GF-D8 (cell line): Measurements from ENCODE around the gene DOC2B.
"Not testable (repeated sequence)": the region's sequence is repeated elsewhere in the genome, so short reads cannot be mapped to it uniquely, and the experiment has no call there.

Experiments used
- DNase-seq: peaks from one replicate; lab custom pipeline; 2025; lab: John Stamatoyannopoulos, UW

DOC2B gene

DNA sequence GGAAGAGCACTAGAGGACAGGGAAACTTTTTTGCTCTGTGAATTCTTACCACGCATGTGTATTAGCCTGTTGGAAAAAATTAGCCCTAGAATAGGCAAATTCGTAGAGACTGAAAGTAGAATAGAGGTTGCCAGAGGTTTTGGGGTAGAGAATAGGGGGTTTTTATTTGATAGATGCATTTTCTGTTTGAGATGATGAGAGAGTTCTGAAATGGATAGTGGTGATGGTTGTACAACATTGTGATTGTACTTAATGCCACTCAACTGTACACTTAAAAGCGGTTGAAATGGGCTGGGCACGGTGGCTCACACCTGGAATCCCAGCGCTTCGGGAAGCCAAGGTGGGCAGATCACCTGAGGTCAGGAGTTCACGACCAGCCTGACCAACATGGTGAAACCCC, 8.0 kb upstream of the DOC2B start:
- DNase-seq, result no peak

DNA sequence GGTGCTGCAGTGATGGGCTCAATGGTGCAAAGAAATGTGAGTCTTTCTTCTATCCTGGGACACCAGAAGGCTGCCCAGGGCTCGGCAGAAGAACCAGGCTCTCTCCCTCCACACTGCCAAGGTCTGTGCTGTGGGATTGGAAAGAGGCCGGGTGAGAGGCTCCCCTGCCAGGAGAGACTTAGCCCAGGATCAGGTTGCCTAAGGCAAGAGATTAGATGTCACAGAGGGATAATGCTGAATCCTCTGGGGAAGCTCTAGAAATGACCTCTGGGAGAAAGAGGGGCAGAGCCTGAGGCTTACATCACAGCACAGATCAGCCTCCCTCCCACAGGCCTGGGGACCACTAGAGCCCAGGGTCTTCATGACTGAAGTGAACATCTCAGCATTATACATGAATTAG, 5.7 kb upstream of the DOC2B start:
- DNase-seq, result no peak

DNA sequence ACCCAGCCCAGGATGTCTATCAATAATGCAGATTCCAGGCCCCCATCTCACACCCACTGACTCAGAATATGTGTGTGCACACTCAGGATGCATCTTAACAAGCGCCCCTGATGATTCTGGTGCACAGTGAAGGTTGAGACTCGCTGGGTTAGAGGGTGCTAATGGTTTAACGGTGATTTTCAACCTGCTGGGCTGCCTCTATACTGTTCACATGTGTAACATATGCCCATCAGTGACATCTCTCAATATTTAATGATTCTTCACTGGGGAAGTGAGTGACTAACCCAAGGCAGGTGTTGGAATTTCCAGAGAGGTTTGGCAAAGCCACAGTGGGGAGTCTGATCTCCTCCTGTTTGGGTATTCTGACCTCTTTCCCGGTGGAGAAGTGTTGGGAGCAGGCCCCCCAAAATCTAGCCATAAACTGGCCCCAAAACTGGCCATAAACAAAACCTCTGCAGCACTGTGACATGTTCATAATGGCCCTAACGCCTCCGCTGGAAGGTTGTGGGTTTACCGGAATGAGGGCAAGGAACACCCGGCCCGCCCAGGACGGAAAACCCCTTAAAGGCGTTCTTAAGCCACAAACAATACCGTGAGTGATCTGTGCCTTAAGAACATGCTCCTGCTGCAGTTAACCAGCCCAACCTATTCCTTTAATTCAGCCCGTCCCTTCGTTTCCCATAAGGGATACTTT, 4.1 kb upstream of the DOC2B start:
- no peak for DNase-seq

DNA sequence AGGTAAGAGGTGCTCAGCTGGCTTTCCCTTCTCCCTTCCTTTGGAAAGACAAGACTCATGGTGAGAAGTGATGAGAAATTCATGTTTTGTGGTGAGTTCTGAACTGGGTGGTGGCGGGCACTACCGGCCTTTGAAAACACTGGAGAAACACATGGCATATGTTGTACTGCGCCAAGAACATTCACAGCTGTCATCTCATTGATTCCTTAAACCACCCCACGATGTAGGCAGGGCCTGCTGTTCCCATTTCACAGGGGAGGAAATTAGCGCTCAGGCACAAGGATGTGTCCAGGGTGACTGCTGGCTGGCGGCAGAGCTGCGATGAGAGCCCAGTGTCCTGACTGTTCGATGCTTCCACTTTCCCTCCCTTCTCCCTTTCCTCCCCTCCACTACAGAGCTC, 1.6 kb upstream of the DOC2B start:
- DNase-seq, result no peak

DNA sequence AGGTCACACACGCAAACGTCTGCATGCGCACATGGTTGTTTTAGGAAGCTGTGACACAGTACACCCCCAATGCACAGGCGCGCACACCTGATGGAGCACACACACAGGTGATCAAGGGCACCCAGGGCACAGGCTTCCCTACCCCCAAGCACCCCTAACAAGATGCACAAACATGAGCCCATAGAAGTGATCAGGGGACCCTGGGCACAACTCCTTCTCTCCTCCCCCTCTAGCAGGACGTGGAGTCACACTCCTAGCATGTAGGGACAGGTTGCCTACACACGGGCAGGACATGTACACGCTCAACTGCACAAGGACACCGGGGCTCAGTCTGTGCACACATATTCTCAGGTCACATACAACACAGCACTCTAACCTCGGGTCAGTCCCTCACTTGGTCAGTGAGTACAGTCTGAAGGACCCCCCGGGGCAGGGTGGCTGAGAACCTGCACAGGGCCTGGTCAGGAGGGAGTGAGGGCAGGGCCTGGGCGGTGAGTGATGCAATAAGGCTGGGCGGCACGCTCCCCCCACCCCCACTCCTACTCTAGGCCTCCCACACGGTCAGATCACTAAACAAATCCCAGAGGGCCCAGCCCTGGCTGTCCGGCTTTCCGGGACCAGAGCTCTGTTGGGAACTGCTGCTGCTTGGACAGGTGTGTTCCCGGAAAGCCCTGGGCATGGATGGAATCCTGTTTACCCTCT, 751 bp upstream of the DOC2B start:
- no peak for DNase-seq

DNA sequence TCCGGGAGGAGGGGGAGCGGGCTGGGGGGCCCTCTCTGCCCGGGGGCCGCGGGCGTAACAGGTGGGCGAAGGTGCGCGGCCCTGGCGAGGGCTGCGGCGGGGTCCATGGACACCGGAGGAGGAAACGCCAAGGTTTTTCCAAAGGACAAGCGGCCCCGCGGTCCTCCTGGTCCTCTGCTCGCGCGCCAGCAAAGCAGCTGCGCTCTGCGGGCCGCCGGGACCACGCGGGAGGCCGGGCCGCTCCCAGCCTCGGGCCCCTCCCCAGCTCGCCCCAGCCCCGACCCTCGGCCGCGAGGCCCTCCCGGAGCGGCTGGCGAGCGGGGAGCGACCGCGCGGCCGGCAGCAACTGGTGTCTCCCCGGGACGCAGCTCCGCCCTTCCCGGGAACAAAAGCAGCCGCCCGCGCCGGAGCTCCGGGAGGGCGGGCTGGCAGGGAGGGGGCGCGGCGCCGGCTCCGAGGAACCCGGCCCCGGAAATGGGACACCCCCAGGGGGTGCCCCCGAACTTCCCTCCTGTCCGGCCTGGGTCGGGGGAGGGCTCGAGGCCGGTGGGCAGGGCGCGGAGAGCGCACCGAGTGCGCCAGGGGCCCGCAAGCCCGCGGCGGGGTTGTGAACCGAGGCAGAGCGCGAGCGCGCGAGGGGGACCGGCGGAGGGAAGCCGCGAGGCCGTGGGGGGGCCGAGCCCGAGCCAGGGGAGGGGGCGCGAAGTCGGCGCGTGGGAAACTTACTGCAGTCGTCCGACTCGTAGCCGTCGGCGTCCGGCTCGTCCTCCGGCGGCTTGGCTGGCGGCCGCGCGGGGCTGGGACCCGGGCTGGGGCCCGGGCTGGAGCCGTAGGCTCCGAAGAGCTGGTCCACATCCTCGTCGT, 837 bp downstream of the DOC2B start:
- DNase-seq, result no peak

DNA sequence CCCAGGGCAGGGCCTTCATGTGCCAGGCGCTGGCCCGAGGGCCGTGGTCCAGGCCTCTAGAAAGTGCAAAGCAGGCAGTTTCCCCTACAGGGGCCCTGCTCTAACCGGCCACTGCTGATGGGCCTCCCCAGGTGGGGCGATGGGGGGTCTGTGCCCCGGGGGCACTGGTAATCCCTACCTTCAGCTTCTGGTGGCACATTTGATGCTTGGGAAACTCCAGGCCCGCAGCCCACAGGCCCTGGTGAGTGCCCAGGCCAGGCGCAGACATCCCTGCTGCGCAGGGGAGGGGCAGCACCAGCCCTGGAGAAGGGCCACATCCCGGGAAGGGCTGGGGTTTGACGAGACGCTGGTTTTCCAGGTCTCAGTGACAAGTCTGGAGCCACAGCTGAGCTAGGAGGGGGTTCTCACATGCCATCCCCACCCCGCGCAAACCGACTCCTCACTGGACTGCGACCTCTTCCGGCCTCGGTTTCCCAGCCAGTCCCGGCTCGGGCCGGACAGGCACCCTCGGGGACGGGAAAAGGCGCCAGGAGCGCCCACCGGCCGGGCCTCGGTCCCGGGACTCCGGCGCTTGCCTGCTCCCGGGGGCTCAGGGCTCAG, 1.6 kb downstream of the DOC2B start:
- DNase-seq, result no peak

DNA sequence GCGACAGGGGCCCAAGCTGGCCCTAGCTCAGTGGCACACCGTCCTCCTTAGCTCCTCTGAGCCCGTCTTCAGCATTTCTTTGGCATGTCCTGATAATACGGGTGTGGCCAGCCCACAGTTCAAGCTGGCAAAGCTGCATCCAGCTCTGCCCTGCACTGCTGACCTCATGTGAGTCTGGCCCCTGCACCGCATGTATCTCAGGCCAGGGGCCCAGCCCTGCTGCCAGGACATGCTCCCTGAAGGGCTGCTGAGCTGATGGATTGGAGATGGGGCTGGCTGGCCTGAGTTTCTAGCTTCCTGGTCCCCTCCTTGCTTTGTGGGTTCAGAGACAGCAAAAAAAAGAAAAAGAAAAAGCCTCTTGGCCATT, 2.4 kb downstream of the DOC2B start:
- no peak for DNase-seq

DNA sequence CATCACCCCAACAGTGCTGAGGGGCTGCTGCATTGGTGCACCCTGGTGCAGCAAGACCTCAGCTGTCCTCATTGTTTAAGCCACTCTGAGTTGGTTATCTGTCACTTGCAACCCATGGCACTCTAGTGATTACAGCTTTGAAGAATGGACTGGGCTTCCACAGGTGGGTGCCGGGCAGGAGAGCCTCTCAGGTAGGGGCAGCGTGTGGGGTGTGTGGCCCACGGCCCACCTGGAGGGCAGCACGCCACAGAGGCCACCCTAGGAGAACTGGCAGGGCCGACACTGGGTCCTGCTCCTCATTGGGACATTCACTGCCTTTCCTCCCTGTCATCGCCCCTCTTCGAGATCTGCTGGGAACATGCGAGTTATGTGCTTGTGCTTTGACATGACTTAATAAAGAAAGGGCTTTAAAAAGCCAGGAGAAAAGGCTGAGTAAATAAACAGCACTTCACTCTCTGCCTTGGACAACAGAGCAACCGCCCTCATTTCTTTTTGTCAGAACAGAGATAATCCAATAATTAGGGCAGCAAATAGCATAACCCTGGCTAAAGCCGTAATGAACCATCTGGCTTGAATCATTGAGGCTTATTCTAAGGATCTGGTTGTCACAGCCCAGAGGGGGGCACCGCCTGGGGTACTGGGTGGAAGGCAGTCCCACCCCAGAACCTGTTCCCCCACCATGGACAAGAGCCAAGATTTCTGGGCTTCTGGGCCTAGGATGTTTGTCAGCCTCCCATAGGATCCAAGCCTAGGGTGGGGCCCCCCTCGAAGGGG, 3.0 kb downstream of the DOC2B start:
- DNase-seq, result no peak

DNA sequence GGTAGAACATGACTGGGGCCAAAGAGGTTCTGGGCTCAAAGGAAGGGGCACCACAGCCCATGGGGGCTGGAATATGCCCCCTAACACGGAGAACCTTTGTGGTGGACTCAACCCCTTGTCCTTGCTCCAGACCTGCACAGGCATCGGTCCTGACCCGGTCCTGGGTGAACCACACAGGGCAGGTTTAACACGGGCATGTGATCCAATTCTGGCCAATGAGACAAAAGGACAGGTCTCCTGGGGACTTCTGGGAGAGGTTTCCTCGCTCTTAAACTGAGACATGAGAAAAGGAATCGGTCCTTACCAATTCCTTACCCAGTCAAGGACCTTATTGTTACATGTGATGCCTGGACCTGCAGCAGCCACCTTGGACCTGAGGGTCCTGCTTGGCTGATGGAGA, 3.7 kb downstream of the DOC2B start:
- no peak for DNase-seq

DNA sequence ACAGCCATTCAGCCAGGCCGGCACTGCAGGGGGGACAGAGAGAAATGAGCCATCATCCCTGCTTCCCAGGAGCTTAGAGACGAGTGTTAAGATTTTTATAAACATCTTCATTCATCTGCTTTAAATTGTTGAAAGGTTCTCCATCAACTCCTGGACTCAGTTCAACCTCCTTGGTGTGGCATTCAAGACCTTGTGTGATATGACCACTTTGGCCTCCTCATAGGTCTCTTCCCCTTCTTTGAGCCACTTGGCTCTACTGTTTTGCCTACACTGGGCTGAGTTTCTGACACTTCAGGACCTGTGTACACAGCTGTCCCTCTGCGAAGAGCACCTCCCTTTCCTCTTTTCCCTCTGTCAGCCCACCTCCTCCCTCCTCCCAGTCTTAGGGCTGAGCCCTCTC, 4.3 kb downstream of the DOC2B start:
- no peak for DNase-seq

DNA sequence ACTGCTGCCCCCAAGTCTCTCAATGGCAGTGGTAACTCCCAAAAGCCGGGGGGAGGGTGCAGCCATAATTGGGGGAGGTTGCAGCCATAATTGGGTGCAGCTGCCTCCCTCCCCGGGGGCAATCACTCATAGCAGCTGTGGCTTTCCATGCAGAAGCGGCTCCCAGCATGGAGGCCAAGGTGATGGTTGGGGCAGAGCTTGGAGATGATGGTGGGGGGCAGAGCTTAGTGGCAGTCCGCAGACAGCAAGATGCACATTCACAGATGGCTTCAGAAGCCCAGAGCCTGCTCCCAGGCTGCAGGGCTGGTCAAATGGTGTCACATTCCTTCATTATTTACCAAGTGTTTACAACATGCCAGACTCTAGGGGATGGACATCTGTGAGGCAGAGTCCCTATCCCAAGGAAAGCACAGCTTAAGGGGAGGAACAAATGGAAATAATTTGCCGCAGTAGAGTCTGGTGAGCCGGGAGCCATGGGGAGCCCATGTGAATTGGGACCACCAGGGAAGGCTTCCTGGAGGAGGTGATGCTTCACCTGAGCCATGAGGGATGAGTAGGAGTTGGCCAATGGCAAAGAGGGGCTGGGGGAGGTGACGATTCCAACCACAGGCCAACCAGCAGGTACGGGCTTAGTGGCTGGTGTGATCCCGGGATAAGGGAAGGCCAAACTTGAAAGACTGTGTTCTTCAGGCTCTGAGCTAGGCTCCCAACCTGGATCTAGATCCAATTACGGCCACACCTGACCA, 8.1 kb downstream of the DOC2B start:
- DNase-seq, result no peak

DNA sequence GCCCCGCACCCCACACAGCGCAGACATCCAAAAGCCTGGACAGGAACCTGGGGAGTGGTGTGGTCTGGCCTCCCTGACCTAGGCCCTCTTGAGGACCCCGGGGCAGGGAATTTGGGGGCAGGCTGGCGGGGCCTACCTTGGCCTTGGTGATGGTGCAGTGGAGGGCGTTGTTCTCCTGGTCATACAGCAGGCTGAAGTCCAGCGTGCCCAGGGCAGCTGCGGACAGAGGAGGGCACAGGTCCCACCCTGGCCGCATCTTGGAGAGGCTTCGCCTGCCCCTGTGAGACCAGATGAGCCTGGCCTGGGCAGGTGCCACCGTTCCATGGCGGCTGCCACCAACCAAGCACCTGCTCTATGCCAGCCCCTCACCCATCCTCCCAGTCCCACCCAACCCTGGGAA, 9.0 kb downstream of the DOC2B start:
- DNase-seq, result no peak

DNA sequence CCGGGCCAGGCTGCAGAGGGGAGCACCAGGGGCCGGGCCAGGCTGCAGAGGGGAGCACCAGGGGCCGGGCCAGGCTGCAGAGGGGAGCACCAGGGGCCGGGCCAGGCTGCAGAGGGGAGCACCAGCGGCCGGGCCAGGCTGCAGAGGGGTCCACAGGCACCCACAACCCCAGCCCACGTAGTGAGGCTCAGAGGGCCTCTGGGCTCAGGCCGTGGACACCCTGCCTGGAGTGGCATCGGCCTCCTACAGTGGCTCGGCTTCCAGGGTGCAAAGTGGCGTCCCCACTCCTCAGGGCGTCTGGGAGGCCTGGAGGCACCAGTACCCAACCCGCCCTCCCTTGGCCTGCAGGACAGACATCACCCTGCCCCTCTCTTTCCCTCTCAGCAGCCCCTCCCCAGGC, 9.6 kb downstream of the DOC2B start:
- DNase-seq, result no peak

DNA sequence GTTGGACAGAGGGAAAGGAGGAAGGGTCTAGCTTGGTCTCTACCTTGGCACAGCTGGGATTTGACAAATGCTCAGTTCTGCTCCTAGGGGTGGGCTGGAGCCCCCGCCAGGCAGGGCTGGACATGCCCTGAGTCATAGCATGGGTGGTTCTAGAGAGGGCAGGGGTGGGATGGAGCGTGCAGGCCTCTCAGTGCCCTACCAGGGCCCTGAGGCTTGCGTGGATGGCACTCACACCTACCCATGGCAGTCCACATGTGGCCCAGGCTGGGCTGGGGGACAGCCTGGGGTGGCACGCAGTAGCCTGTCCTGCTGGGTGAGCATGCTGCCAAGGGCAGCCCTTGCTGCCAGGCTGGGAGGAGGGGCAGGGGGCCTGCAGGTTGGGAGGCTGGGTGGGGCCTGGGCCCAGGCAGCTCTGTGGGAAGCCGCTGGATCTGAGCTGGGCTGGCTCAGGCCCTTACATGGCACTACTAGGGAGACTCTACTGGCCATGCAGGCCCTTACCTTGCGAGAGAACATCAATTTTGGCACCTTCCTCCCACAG, 11.2 kb downstream of the DOC2B start:
- no peak for DNase-seq

DNA sequence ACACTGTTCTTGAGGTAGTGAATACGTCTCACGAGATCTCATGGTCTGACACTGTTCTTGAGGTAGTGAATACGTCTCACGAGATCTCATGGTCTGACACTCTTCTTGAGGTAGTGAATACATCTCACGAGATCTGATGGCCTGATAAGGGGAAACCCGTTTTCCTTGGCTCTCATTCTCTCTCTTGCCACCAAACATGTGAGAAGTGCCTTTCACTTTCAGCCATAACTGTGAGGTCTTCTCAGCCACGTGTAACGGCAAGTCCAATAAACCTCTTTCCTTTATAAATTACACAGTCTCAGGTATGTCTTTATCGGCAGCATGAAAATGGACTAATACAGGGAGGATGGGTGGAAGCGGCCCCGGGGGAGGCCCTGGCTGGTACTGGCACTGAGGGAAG, 12.8 kb downstream of the DOC2B start:
- not testable (repeated sequence) for DNase-seq

DNA sequence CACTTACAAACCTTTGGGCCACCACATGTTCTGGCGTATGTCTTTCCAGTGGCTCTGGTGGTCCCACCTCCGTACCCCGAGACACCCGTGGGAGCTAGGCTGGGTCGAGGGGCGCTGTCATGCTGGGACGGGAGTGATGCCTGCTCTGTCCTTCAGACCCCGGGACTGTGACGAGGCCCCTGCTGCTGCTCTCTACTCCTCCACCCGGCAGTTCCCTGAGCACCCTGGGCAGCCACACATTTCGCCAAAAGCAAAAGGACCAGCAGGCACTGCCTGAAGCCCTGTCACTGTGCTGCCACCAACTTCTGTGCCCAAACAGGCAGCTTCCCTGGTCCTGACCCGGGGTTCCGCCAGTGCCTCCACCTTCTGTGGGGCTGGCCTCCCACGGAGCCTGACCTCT, 15.5 kb downstream of the DOC2B start:
- no peak for DNase-seq

DNA sequence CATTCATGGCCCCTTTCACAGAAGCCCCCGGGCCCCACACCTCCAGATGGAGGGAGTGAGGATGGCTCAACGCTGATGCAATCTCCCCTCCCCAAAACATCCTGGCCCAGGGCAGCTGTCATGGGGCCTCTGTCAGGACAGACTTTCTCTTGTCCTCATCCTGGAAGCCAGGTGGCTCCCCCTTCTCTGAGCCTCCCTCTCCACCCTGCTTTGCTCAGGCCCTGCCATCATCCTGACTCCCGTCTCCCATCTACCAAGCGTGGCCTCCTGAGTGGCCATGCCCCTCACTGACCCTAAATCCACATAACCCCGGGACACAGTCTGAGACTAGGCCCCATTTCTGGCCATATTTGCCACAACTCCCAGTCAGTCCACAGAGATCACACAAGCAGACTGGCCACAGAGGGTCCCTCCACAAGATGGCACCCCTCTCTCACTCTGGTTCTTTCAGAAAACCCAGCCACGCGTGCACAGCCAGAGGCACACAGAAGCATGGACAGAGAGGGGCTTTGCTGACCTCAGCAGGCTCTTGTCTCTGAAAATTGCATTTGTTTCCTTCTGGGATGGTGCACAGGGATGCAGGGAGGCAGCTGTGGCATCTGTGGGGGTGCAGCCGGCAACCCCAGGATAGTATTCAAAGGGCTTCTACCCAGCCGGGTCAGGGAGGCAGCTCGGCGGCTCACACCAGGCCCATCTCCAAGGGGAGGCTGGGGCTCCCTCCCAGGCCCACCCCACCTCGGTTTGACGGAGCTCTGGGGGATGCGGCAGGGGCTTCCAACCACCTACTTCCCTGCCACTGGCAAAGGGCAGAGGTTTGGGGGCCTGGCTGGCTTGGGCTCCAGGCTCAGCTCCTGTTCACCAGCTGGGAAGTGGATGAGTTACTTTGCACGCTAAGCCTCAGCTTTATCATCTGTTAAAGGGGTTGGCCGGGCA, 16.9 kb downstream of the DOC2B start:
- DNase-seq, result no peak

DNA sequence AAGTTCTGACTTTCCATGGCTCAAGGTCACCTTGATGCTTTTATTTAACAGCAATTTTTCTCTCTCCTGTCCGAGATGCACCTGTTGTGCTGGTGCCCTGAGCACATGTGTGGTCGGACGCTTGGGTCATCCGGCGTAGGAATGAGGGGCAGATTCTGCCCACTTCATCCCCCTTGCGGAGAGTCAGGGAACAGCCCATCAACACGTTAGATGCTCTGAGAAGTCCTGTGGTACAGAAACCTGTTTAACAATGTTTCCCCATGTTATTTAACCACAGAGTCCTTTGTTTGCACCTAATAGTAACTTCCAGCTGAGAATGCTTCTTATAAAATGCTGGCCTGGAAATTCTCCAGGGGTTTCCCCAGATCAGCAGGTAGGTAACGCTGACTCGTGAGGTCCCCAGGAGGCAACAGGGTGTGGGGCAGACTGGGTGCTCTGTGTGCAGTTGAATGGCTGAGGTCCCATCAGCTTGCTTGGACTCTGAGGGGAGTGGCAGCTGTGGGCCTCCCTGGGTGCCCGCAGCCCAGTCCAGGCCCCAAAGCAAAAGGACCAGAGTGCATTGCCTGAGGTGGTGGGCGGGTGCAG, 17.8 kb downstream of the DOC2B start:
- no peak for DNase-seq
